Measurements from ENCODE around the gene EML4.
"Not testable (repeated sequence)": the region's sequence is repeated elsewhere in the genome, so short reads cannot be mapped to it uniquely, and the experiment has no call there.

The EML4 gene, protein sequence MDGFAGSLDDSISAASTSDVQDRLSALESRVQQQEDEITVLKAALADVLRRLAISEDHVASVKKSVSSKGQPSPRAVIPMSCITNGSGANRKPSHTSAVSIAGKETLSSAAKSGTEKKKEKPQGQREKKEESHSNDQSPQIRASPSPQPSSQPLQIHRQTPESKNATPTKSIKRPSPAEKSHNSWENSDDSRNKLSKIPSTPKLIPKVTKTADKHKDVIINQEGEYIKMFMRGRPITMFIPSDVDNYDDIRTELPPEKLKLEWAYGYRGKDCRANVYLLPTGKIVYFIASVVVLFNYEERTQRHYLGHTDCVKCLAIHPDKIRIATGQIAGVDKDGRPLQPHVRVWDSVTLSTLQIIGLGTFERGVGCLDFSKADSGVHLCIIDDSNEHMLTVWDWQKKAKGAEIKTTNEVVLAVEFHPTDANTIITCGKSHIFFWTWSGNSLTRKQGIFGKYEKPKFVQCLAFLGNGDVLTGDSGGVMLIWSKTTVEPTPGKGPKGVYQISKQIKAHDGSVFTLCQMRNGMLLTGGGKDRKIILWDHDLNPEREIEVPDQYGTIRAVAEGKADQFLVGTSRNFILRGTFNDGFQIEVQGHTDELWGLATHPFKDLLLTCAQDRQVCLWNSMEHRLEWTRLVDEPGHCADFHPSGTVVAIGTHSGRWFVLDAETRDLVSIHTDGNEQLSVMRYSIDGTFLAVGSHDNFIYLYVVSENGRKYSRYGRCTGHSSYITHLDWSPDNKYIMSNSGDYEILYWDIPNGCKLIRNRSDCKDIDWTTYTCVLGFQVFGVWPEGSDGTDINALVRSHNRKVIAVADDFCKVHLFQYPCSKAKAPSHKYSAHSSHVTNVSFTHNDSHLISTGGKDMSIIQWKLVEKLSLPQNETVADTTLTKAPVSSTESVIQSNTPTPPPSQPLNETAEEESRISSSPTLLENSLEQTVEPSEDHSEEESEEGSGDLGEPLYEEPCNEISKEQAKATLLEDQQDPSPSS

DNA sequence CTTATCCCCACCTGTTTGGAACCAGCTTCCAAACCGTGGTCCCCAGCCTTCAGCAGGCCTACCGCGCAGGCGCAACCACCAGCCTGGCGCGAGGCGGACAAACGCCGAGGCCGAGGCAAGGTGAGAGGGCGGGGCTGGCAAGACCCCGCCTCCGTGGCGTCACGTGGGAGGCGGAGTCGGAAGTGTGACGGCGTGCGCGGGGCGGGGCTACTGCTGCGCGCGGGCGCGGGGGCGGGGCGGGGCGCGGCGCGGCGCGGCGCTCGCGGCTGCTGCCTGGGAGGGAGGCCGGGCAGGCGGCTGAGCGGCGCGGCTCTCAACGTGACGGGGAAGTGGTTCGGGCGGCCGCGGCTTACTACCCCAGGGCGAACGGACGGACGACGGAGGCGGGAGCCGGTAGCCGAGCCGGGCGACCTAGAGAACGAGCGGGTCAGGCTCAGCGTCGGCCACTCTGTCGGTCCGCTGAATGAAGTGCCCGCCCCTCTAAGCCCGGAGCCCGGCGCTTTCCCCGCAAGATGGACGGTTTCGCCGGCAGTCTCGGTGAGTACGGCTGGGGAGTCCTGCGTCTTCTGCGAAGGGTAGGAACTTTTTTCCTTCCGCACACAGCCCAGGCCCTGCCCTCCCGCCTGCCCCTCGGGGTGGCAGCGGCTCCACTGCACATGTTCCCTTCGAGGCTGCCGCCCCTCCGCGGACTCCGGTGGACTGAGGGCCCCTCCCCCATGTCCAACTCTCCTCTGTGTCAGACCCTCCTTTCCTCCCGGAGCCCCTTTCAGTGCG, at the start of gene EML4:
TSS of gene EML4 (plus strand) at position 254 of the 774 bp plus-strand sequence. CDS start at position 513, 259 bp downstream.
- TF ChIP-seq, protein P1, sequence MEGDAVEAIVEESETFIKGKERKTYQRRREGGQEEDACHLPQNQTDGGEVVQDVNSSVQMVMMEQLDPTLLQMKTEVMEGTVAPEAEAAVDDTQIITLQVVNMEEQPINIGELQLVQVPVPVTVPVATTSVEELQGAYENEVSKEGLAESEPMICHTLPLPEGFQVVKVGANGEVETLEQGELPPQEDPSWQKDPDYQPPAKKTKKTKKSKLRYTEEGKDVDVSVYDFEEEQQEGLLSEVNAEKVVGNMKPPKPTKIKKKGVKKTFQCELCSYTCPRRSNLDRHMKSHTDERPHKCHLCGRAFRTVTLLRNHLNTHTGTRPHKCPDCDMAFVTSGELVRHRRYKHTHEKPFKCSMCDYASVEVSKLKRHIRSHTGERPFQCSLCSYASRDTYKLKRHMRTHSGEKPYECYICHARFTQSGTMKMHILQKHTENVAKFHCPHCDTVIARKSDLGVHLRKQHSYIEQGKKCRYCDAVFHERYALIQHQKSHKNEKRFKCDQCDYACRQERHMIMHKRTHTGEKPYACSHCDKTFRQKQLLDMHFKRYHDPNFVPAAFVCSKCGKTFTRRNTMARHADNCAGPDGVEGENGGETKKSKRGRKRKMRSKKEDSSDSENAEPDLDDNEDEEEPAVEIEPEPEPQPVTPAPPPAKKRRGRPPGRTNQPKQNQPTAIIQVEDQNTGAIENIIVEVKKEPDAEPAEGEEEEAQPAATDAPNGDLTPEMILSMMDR (IDR thresholded peaks at IDR 0.05; ENCODE audit: extremely low read depth, missing control alignments), result no peak
- DNase-seq (ENCODE audit: low spot score), result peak; percentile 96

DNA sequence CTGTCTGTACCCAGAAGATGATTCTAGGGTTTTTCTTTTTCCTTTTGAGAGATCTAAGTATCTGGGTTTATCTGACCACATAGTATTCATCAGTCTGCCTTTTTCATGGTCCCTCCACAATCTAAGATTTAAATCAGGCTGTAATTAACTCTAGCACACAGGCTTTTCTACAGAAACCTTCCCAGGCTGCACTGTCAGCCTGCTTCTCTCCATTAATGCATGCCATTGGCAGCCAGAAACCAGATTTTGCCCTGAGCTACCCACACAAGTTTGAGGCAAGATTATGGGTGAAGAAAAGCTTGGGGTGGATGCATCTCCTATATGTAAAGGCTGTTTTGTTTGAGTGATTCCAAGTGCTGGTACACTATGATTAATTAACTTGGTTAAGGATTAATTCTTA, 45.7 kb upstream of the EML4 start:
- TF ChIP-seq, protein P1 (IDR thresholded peaks at IDR 0.05; ENCODE audit: extremely low read depth, missing control alignments), result no peak
- no peak for DNase-seq (ENCODE audit: low spot score)

- peak; percentile 38 for DNase-seq (ENCODE audit: low spot score)
- TF ChIP-seq, protein P1 (IDR thresholded peaks at IDR 0.05; ENCODE audit: extremely low read depth, missing control alignments), result no peak
These were observed 45.0 kb upstream of the EML4 start for GRCh38 chr2:42124011-42124785.

GRCh38 chr2:42125841-42126594, 43.1 kb upstream of the EML4 start:
- TF ChIP-seq, protein P1 (IDR thresholded peaks at IDR 0.05; ENCODE audit: extremely low read depth, missing control alignments), result no peak
- no peak for DNase-seq (ENCODE audit: low spot score)

DNA sequence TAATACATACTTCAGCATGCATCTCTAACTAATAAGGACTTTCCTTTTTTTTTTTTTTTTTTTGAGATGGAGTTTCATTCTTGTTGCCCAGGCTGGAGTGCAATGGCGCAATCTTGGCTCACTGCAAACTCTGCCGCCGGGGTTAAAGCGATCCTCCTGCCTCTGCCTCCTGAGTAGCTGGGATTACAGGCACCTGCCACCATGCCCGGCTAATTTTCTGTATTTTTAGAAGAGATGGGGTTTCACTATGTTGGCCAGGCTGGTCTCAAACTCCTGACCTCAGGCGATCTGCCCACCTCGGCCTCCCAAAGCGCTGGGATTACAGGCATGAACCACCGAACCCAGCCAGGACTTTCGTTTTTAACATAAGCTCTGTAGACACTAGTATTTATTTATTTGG, 42.3 kb upstream of the EML4 start:
- DNase-seq (ENCODE audit: low spot score), result not testable (repeated sequence)

DNA sequence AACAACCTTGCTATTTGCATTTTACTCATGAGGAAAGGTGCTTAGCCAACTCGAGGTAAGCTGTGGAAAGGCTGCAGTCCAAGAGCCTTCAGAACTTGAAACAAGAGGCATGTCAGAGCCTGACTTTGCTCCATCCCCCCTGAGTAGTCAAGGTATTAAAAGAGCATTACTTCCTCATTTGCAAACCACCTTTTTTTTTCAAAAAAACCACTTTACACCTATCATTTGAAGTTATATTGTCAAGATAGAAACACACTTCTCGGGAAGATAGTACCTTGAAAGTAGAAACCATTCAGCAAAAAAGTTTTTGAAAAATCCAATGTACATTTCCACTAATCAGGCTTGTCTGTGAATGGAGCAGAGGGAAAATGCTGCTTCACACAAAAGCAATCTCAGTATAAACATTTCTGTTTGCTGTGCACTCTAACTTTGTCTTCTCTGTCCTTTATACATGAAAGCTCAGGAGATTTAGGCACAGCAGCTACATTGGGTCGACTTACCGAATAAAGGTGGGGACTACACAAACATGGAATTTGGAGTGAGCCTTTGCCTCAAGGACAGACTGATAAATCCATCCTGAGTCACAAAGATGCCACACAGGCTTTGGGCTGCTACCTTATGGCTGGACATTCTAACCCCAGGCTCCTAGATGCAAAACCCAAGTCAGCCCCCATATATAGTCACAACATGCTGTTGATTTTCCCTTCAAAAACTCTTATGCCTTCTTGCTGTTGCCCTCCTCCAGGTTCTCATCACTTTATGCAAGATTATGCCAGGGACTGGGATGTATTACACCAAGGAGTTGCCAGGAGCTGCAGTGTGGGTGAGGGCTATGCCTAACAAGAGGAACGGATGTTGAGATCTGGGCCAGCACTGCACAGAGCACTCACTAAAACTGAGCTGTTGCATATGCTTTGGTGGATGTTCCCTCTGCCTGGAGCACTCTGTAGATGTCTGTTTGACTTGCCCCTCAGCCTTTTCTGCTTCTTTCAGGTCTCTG, 41.4 kb upstream of the EML4 start:
- peak; percentile 31 for DNase-seq (ENCODE audit: low spot score)
- TF ChIP-seq, protein P1 (IDR thresholded peaks at IDR 0.05; ENCODE audit: extremely low read depth, missing control alignments), result no peak

Measured in GM20000 (cell line).